Peyer's patch (tissue), 4 donors: ENCODE results near the gene TLCD2. TPM values are rescaled to one million over a fixed set of nuclear protein-coding genes. Genes with fewer than 3 reads are reported as not detected.
"Not testable (repeated sequence)": the region's sequence is repeated elsewhere in the genome, so short reads cannot be mapped to it uniquely, and the experiment has no call there.

Experiments
- DNase-seq, 3 donors: peaks; one replicate each; pipeline ENCODE4 v3.0.0-alpha.2; 2017 to 2019
- H3K27ac ChIP-seq, 4 donors: fragments of 200-600 bp; sonication (generic); one replicate each; pipeline ENCODE4 v1.5.1; 2016 to 2019
- H3K27me3 ChIP-seq, 2 donors: fragments of 200-600 bp; sonication (generic); one replicate each; pipeline ENCODE4 v1.5.1; 2019
- H3K36me3 ChIP-seq, 3 donors: fragments of 200-600 bp; sonication (generic); one replicate each; pipeline ENCODE4 v1.5.1; 2016 to 2019
- H3K4me1 ChIP-seq, 4 donors: fragments of 200-600 bp; sonication (generic); one replicate each; pipeline ENCODE4 v1.5.1; 2016 to 2019
- H3K4me3 ChIP-seq, 4 donors: fragments of 200-600 bp; sonication (generic); 1 replicate in 3 of 4; 2 replicates in 1 of 4; pipeline ENCODE4 v1.5.1; 2016 to 2019; ENCODE audit warnings: mild to moderate bottlenecking in 1 of 4
- H3K9me3 ChIP-seq, 4 donors: fragments of 200-600 bp; sonication (generic); one replicate each; pipeline ENCODE4 v1.5.1; 2016 to 2019; ENCODE audit warnings: mild to moderate bottlenecking in 1 of 4
- POLR2A ChIP-seq, 2 donors: fragments of 450-650 bp; IDR thresholded peaks; one replicate each; pipeline ENCODE4 v1.5.1; 2017; ENCODE audit warnings: antibody characterized with exemption in 2 of 2, mild to moderate bottlenecking in 2 of 2, moderate library complexity in 2 of 2
- total RNA-seq, 4 donors: library from RNA; depleted of rRNA; stranded (reverse); fragments of >200 nt; gene quantifications; one replicate each; pipeline ENCODE4 v1.1.0, GENCODE V29; 2016
- TF ChIP-seq, protein P1 (sequence below), 6 experiments: fragments of 450-650 bp in 4 of 6; fragments of 200-600 bp in 2 of 6; sonication (generic) in 1 of 6; IDR thresholded peaks; one replicate each; pipeline ENCODE4 v1.5.1; 2017 to 2019; ENCODE audit warnings: antibody characterized with exemption in 6 of 6, mild to moderate bottlenecking in 3 of 6, moderate library complexity in 1 of 6

The TLCD2 gene
- total RNA-seq, 4 donors from 2014 or later: 8.3 to 37.8 (median 19.5) TPM

DNA sequence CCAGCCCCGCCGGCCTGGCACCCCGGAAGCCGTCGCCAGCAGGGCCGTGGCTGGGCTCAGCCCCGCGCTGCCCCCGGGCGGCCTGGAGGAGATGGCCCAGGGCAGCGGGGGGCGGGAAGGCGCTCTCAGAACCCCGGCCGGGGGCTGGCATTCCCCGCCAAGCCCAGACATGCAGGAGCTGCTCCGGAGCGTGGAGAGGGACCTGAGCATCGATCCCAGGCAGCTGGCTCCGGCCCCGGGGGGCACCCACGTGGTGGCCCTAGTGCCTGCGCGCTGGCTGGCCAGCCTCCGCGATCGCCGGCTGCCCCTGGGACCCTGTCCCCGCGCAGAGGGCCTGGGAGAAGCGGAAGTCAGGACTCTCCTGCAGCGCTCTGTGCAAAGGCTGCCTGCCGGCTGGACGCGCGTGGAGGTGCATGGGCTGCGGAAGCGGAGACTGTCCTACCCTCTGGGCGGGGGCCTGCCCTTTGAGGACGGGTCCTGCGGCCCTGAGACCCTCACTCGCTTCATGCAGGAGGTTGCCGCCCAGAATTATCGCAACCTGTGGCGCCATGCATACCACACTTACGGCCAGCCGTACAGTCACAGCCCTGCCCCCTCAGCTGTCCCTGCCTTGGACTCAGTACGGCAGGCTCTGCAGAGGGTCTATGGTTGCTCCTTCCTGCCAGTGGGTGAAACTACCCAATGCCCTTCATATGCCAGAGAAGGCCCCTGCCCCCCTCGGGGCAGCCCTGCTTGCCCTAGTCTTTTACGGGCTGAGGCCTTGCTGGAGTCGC, 14.9 kb upstream of the TLCD2 start:
- Histone ChIP-seq H3K4me1 (peaks cover 4 to 38% (median 30%) of the 10 kb centered on the region in 4 donors), H3K4me3 (peak overlapping the region; percentile 65 to 94 (median 88)), H3K27ac (peak overlapping the region; percentile 86 to 95 (median 90)), H3K36me3 (peaks cover 0 to 36% (median 0%) of the 10 kb centered on the region in 3 donors), H3K9me3 (no peaks in the 10 kb centered on the region), H3K27me3 (no peaks in the 10 kb centered on the region)
- DNase-seq: no peak
- TF ChIP-seq, protein P1, sequence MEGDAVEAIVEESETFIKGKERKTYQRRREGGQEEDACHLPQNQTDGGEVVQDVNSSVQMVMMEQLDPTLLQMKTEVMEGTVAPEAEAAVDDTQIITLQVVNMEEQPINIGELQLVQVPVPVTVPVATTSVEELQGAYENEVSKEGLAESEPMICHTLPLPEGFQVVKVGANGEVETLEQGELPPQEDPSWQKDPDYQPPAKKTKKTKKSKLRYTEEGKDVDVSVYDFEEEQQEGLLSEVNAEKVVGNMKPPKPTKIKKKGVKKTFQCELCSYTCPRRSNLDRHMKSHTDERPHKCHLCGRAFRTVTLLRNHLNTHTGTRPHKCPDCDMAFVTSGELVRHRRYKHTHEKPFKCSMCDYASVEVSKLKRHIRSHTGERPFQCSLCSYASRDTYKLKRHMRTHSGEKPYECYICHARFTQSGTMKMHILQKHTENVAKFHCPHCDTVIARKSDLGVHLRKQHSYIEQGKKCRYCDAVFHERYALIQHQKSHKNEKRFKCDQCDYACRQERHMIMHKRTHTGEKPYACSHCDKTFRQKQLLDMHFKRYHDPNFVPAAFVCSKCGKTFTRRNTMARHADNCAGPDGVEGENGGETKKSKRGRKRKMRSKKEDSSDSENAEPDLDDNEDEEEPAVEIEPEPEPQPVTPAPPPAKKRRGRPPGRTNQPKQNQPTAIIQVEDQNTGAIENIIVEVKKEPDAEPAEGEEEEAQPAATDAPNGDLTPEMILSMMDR (IDR thresholded peaks at IDR 0.05): peak in 3 of 6 experiments; percentile 14 to 38 (median 31)
- no peak for TF ChIP-seq POLR2A (IDR thresholded peaks at IDR 0.05)

DNA sequence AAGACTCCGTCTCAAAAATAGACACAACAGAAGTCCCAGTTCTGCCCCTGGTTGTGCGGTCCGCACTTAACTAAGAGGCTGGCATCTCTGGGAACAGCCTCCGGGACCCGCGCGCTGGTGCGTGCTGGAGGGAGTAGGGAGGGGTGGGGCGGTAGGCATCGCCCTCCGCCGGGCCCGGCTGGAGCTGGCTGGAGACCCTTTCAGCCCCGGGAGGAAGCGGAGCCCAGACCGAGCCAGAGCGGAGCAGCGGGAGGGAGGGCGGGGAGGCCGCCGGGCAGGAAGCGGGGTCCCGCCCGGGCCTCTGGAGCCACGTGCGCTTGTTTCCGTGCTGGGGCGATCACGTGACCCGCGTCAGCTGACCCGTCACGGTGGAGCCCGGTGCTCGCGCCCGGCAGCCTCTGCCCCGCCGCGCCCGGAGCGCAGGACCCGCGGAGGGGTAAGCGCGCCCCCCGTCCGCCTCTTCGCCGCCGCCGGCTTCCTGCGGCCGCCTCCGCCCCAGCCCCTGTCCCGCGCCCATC, 14.2 kb upstream of the TLCD2 start, which contains the start of gene WDR81:
WDR81 (plus strand) TSS at position 354 of the 518 bp plus-strand sequence. CDS start 256 bp downstream, outside the sequence.
- DNase-seq: peak; percentile 94 to 97 (median 96)
- H3K4me1 ChIP-seq: peaks cover 4 to 36% (median 30%) of the 10 kb centered on the region in 4 donors

DNA sequence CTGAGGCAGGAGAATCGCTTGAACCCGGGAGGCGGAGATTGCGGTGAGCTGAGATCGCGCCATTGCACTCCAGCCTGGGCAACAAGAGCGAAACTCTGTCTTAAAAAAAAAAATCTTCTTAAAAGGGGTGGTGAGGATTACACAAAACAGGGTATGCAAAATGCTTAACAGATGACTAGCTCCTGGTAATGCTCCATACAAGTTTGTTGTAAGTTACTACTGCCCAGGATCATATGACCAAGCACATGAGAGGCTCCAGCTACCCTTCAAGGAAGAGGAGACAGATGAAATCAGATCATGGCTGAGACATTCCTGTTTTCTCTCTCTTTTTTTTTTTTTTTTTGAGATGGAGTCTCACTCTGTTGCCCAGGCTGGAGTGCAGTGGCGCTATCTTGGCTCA, 11.8 kb upstream of the TLCD2 start:
- H3K4me1 ChIP-seq: peaks cover 4 to 46% (median 32%) of the 10 kb centered on the region in 4 donors
- H3K9me3 ChIP-seq, H3K4me3 ChIP-seq, H3K27me3 ChIP-seq: not testable (repeated sequence)
- H3K27ac ChIP-seq: peak overlapping the region in 2 of 4 donors; percentile 93 to 95
- peak in 1 of 3 donors; percentile 64 for DNase-seq
- peaks cover 0 to 15% (median 0%) of the 10 kb centered on the region in 3 donors for H3K36me3 ChIP-seq

More for the DNA sequence above, 14.2 kb upstream of the TLCD2 start, which contains the start of gene WDR81:
- H3K36me3 ChIP-seq: peaks cover 0 to 36% (median 0%) of the 10 kb centered on the region in 3 donors
- H3K27me3 ChIP-seq: no peaks in the 10 kb centered on the region
- peak within 1 kb of the TSS; percentile 86 to 95 (median 90) for H3K27ac ChIP-seq
- TF ChIP-seq, protein P1 (IDR thresholded peaks at IDR 0.05): no peak
- TF ChIP-seq POLR2A (IDR thresholded peaks at IDR 0.05): peak; percentile 24 to 25
- peak within 1 kb of the TSS; percentile 65 to 94 (median 88) for H3K4me3 ChIP-seq
- no peaks in the 10 kb centered on the region for H3K9me3 ChIP-seq

DNA sequence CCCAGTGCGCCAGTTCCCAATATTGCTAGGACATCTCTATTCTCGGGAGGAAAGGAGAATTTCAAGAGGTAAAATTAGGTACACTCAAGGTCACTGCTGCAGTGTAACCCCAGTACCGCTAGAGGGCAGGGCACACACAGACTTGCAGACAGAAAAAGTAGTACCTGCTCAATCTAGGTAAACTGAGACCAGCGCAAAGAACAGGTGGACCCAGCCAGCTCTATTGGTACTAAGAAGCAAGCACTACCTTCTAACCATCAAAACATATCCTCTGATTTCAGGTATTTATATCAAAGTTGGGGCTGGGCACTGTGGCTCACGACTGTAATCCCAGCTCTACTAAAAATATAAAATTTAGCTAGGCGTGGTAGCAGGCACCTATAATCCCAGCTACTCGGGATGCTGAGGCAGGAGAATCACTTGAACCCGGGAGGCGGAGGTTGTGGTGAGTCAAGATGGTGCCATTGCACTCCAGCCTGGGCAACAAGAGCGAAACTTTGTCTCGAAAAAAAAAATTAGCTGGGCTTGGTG, 10.7 kb upstream of the TLCD2 start:
- DNase-seq: peak; percentile 73 to 91 (median 75)

GRCh38 chr17:1718362-1719165, 8.4 kb upstream of the TLCD2 start:
- no peak for DNase-seq
- Histone ChIP-seq H3K27me3 (no peaks in the 10 kb centered on the region), H3K36me3 (peaks cover 0 to 4% (median 0%) of the 10 kb centered on the region in 3 donors), H3K27ac (peak overlapping the region; percentile 95 to 100 (median 99)), H3K9me3 (no peaks in the 10 kb centered on the region), H3K4me1 (peaks cover 0 to 29% (median 16%) of the 10 kb centered on the region in 4 donors), H3K4me3 (no peak overlapping the region)
- no peak for TF ChIP-seq POLR2A (IDR thresholded peaks at IDR 0.05)

More for the DNA sequence above, 10.7 kb upstream of the TLCD2 start:
- Histone ChIP-seq H3K36me3 (peaks cover 0 to 4% (median 0%) of the 10 kb centered on the region in 3 donors), H3K27ac (peak overlapping the region in 1 of 4 donors; percentile 95), H3K4me1 (peaks cover 4 to 38% (median 29%) of the 10 kb centered on the region in 4 donors), H3K27me3 (no peaks in the 10 kb centered on the region), H3K9me3 (no peaks in the 10 kb centered on the region), H3K4me3 (no peak overlapping the region)
- TF ChIP-seq, protein P1 (IDR thresholded peaks at IDR 0.05): peak; percentile 94 to 99 (median 97)
- TF ChIP-seq POLR2A (IDR thresholded peaks at IDR 0.05): no peak
